IPS-NIHi11 (cell line): ENCODE results near the gene ANGEL1.

Source experiments
- DNase-seq: peaks from one replicate; pipeline ENCODE4 v3.0.0; 2012; ENCODE audit warnings: mixed read lengths, low spot score

Gene ANGEL1

DNA sequence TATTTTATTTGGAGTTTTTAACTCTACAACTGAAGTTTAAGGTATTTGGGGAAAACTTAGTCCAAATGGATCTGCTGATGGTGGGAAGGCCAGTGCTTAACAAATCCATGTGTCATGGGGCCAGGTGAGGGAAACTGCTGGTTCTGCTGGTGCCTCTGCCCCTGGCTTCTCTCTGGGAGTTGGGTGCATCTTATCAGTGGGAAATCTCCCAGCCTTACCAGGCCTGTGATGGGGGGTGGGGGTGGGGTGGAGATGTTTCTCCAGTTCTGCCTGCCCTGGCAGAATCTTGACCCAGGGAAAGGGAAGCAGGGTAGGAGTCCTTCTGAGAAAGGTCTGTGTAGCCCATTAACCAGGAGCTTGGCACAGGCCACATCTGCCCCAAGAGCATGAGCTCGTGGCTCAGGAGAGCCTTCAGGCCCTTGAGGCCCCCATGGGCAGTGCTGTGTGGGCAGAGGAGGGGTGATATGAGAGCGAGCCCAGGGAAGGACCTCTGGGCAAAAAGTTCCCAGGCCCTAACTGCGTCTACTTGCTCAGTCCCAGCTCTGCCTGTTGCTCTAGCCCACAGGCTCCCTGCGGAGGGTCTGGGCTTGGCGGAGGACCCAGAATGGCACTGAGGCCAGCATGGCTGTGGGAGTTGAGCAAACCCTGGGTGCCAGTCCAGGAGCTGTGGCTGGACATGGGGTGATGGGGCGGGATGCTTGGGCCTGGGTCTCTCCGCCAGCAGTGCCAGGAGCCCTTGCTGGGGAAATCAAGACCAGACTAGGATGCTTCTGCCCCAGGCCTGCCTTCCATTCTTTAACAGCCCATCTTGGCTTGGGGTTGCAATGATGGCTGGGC lies 33.2 kb downstream of the ANGEL1 start:
- DNase-seq = no peak

GRCh38 chr14:76778546-76779215 lies 34.0 kb downstream of the ANGEL1 start:
- DNase-seq = no peak

DNA sequence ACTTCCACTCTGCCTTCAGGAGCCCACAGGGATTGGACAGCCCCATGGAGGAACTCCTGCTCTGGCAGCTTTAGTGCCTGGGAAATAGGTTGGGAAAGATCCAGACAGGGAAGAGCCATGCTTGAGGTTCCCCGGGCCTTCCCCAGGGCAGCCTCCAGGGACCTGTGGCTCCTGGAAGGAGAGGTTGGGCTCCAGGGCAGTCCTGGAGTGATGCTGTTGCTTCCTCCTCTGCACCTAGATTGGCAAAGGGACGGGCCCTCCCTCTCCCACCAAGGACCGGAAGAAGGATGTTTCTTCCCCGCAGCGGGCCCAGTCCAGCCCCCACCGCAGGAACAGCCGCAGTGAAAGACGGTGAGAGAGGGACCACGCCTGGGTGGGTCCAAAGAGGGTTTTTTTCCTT lies 35.0 kb downstream of the ANGEL1 start:
- DNase-seq = no peak

- DNase-seq = no peak
These were observed 36.0 kb downstream of the ANGEL1 start for GRCh38 chr14:76776428-76777251.

DNA sequence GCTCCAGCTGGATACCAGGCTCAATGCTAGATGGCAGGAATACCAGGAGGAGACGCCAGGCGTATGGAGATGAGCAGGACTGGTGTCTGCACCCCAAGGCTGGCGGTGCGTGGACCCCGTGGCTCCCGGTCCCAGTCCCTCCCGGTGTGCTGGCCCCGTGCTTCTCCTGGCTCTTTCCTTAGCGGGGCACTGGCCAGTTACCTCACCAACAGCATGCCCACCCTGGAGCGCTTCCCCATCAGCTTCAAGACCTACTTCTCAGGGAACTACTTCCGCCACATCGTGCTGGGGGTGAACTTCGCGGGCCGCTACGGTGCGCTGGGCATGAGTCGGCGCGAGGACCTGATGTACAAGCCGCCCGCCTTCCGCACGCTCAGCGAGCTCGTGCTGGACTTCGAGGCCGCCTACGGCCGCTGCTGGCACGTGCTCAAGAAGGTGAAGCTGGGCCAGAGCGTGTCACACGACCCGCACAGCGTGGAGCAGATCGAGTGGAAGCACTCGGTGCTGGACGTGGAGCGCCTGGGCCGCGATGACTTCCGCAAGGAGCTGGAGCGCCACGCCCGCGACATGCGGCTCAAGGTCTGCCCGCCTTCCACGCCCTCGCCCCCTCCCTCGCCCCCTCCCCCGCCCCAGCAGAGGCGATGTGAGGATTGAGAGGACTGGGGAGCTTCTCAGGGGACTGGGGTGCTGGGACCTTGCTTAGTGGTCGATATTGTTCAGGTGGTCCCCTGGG lies 36.8 kb downstream of the ANGEL1 start:
- no peak for DNase-seq

GRCh38 chr14:76774821-76775694 lies 37.6 kb downstream of the ANGEL1 start:
- no peak for DNase-seq

- no peak for DNase-seq
These were observed 38.5 kb downstream of the ANGEL1 start for GRCh38 chr14:76773956-76774820.

DNA sequence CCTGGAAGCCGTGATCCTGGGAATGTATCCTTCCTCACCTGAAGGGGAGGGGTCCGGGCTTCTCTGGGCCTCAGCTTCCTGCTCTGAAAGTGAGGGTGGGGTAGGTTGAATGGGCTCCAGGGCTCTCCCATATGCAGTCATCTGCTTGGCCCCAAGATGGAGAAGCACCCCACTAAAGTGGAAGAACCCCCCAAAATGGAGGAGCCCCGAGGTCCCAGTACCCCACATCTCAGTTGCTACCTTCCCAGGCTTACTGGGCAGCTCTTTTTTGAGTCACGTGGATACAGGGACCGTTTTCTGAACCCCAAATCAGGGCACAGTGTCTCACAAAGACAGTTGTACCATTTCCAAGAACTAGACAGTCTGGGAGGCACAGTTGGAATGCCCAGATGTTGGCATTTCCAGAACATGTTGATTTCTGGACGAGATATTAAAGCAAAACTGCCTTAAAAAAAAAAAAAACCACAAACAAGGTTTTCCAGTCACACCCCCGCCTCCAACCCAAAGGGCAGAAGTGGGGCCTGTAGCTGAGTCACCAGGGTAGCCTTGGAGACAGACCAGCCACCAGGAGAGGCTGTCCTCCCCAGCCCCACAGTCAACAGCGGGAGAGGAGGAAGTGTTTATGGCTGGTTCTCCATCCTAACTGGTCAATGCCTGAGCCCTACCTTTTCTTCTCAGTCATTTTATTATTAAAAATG lies 39.3 kb downstream of the ANGEL1 start:
- no peak for DNase-seq

DNA sequence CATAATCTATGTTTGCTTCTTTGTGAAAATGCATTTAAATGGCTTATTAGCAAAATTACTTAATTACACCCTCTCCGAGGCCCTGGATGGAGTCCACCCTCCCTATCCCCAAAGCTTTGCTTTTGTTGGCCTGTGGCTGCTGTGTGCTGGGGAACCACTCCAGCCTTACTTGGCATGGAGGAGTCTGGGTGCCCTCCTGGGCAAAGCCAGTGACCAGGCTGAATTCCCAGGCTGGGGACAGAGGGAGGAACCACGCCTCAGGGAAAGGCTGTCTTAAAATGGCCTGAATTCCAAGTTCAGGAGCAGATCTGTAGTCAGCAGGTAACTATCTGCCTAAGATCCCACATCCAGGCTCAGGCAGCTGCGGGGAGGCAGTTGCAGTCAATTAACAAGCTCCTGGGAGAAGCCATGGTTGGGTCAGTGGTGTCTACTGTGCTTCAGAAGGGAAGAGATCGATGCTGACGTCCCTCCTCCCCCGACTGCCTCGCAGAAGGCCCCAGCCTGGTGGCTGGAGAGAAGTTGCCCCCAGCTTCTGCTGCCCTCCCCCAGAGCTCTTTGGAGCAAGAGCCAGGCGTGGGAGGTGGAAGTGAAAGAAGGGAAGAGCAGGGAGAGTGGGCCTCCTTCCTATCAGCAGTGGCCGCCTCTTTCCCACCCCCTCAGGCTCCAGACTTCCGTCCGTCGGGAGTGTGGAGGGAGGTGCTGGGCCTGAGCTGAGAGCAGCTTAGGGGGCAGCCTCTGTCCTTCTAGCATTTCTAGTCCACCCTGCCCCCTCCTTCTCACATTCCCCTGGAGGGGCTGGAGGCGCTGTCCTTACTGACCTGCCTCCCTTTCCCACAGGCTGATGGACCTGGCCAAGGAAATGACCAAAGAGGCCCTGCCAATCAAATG lies 40.1 kb downstream of the ANGEL1 start:
- peak; percentile 58 for DNase-seq

GRCh38 chr14:76771437-76771980 lies 41.2 kb downstream of the ANGEL1 start:
- DNase-seq = no peak

- DNase-seq = no peak
These were observed 41.9 kb downstream of the ANGEL1 start for GRCh38 chr14:76770521-76771436.

DNA sequence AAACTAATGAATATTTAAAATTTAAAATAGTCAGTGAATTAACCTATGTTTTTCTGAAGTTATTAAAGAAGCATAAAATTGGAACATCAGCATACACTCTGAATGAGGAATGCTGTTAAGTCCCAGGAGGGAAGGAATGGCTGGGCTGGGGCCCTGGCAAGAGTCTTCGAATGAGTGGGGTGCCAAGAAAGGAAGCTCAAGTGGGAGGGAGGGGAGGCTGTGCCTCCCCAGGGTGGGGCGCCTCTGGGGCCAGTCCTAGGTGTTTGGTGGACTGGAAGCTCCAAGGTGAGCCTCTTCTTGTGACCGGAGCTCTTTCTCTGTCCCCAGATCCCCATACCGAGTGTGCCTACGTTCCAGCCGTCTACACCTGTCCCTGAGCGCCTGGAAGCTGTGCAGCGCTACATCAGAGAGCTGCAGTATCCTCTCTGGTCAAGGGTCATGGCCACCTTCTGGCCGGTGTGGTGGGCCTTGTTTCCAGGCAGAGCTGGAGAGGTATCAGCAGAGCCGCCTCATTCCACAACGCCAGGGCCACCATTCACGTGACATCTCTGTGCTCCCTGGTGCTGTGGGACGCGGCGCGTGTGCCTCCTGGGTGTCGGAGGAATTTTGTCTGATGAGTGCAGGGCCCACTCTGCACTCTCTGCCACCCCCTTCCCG lies 42.9 kb downstream of the ANGEL1 start:
- DNase-seq = no peak

- DNase-seq = no peak
These were observed 43.8 kb downstream of the ANGEL1 start for GRCh38 chr14:76768671-76769500.

DNA sequence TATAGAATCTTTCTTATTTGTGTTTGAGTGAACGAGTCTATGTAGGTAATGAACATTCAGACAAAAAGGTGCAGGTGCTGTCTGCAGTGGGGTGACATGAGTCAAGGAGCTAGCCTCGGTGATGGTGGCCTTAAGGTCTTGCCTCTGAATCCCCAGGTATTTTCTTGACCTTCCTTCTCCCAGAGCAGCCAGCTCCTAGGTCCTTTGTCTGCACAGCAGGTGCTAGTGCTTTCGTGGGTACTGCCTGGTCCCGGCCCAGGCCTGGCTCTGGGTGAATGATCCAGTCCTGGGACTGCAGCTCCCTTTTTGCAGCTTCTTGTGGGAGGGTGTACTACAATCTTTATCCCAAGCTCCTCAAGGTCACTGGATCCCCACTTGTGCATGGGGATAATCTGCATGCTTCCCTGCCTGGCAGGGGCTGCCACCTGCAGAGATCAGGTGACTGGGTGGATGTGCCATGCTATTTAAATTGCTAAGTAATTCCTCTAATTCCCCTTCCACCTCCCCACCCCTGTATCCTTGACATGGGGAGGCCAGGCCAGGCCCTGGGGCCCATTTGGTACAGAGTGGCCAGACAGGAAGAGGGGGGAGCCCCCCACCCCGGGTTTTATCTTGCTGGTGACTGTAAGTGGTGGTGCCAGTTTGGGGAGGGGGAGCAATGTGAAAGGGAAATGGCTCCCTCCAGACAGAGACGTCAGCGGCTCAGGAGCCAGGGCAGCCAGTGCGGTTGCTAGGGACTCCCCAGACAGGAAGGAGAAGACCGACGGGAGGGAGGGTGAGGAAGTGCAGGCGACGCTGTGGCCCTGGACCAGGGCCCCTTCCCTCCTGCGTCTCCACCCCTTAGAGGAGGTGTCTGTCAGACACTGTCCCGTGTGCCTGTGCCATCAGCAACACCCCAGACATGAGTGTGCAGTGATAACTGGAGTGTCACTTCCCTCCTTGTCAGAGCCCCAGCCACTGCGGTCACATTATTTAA lies 44.7 kb downstream of the ANGEL1 start:
- DNase-seq = peak; percentile 74
